ENCODE data around the gene SELENOM. TPM values are rescaled to one million over a fixed set of nuclear protein-coding genes. Genes with fewer than 3 reads are reported as not detected.

Gene SELENOM
- total RNA-seq, 1 donor from 2014 or later = 7.9 TPM

- Mint-ChIP-seq H3K27ac (no peak overlapping the region), H3K27me3 (ENCODE audit: low read depth) (no peaks in the 10 kb centered on the region), H3K4me3 (ENCODE audit: low read depth) (no peak overlapping the region), H3K36me3 (ENCODE audit: low read depth) (no peaks in the 10 kb centered on the region), H3K4me1 (ENCODE audit: low read depth) (no peaks in the 10 kb centered on the region), H3K9me3 (no peaks in the 10 kb centered on the region)
- no peak for DNase-seq (ENCODE audit: low spot score)
- intact Hi-C loops (cut with micrococcal nuclease) = no loop called here
Measured at GRCh38 chr22:31126869-31127175, 19.5 kb upstream of the SELENOM start.

GRCh38 chr22:31126128-31126868, 18.9 kb upstream of the SELENOM start:
- H3K27me3 Mint-ChIP-seq (ENCODE audit: low read depth) = no peaks in the 10 kb centered on the region
- H3K4me1 Mint-ChIP-seq (ENCODE audit: low read depth) = no peaks in the 10 kb centered on the region

GRCh38 chr22:31125521-31126117, 18.3 kb upstream of the SELENOM start:
- Mint-ChIP-seq H3K36me3 (ENCODE audit: low read depth) (no peaks in the 10 kb centered on the region), H3K27ac (no peak overlapping the region), H3K27me3 (ENCODE audit: low read depth) (no peaks in the 10 kb centered on the region), H3K4me3 (ENCODE audit: low read depth) (no peak overlapping the region), H3K4me1 (ENCODE audit: low read depth) (no peaks in the 10 kb centered on the region), H3K9me3 (no peaks in the 10 kb centered on the region)
- DNase-seq (ENCODE audit: low spot score) = no peak
- intact Hi-C loops (cut with micrococcal nuclease) = no loop called here

More at GRCh38 chr22:31126128-31126868, 18.9 kb upstream of the SELENOM start:
- H3K27ac Mint-ChIP-seq = no peak overlapping the region
- no peak for DNase-seq (ENCODE audit: low spot score)
- no peaks in the 10 kb centered on the region for H3K9me3 Mint-ChIP-seq
- no peaks in the 10 kb centered on the region for H3K36me3 Mint-ChIP-seq (ENCODE audit: low read depth)
- intact Hi-C loops (cut with micrococcal nuclease) = no loop called here
- no peak overlapping the region for H3K4me3 Mint-ChIP-seq (ENCODE audit: low read depth)

GRCh38 chr22:31124811-31125465, 17.6 kb upstream of the SELENOM start:
- H3K4me3 Mint-ChIP-seq (ENCODE audit: low read depth) = no peak overlapping the region
- intact Hi-C loops (cut with micrococcal nuclease) = no loop called here
- no peaks in the 10 kb centered on the region for H3K36me3 Mint-ChIP-seq (ENCODE audit: low read depth)
- H3K4me1 Mint-ChIP-seq (ENCODE audit: low read depth) = no peaks in the 10 kb centered on the region
- H3K9me3 Mint-ChIP-seq = no peaks in the 10 kb centered on the region
- H3K27ac Mint-ChIP-seq = no peak overlapping the region
- no peaks in the 10 kb centered on the region for H3K27me3 Mint-ChIP-seq (ENCODE audit: low read depth)
- no peak for DNase-seq (ENCODE audit: low spot score)

GRCh38 chr22:31124290-31124689, 16.9 kb upstream of the SELENOM start:
- Mint-ChIP-seq H3K4me3 (ENCODE audit: low read depth) (no peak overlapping the region), H3K36me3 (ENCODE audit: low read depth) (no peaks in the 10 kb centered on the region), H3K9me3 (no peaks in the 10 kb centered on the region), H3K27ac (no peak overlapping the region), H3K27me3 (ENCODE audit: low read depth) (no peaks in the 10 kb centered on the region), H3K4me1 (ENCODE audit: low read depth) (no peaks in the 10 kb centered on the region)
- intact Hi-C loops (cut with micrococcal nuclease) = no loop called here
- no peak for DNase-seq (ENCODE audit: low spot score)

- no peaks in the 10 kb centered on the region for H3K36me3 Mint-ChIP-seq (ENCODE audit: low read depth)
- H3K27me3 Mint-ChIP-seq (ENCODE audit: low read depth) = no peaks in the 10 kb centered on the region
- intact Hi-C loops (cut with micrococcal nuclease) = no loop called here
- H3K27ac Mint-ChIP-seq = no peak overlapping the region
- H3K4me1 Mint-ChIP-seq (ENCODE audit: low read depth) = no peaks in the 10 kb centered on the region
- no peak overlapping the region for H3K4me3 Mint-ChIP-seq (ENCODE audit: low read depth)
- H3K9me3 Mint-ChIP-seq = no peaks in the 10 kb centered on the region
- no peak for DNase-seq (ENCODE audit: low spot score)
Measured at GRCh38 chr22:31123292-31123602, 15.9 kb upstream of the SELENOM start.

- Mint-ChIP-seq H3K4me1 (ENCODE audit: low read depth) (no peaks in the 10 kb centered on the region), H3K4me3 (ENCODE audit: low read depth) (no peak within 1 kb of the TSS), H3K9me3 (no peaks in the 10 kb centered on the region), H3K27ac (no peak within 1 kb of the TSS), H3K36me3 (ENCODE audit: low read depth) (no peaks in the 10 kb centered on the region), H3K27me3 (ENCODE audit: low read depth) (no peaks in the 10 kb centered on the region)
- DNase-seq (ENCODE audit: low spot score) = no peak
- intact Hi-C loops (cut with micrococcal nuclease) = no loop called here
Measured at GRCh38 chr22:31122532-31123291, 15.3 kb upstream of the SELENOM start, which contains the start of gene INPP5J. TSS of gene INPP5J (plus strand) at chr22:31122966. CDS start at chr22:31123015, 49 bp downstream.

- no peak overlapping the region for H3K4me3 Mint-ChIP-seq (ENCODE audit: low read depth)
- no peaks in the 10 kb centered on the region for H3K4me1 Mint-ChIP-seq (ENCODE audit: low read depth)
- no peaks in the 10 kb centered on the region for H3K9me3 Mint-ChIP-seq
- no peak for DNase-seq (ENCODE audit: low spot score)
- no peaks in the 10 kb centered on the region for H3K36me3 Mint-ChIP-seq (ENCODE audit: low read depth)
- intact Hi-C loops (cut with micrococcal nuclease) = no loop called here
- no peaks in the 10 kb centered on the region for H3K27me3 Mint-ChIP-seq (ENCODE audit: low read depth)
- no peak overlapping the region for H3K27ac Mint-ChIP-seq
Measured at GRCh38 chr22:31122196-31122531, 14.8 kb upstream of the SELENOM start.

GRCh38 chr22:31121403-31121802, 14.0 kb upstream of the SELENOM start:
- no peak for DNase-seq (ENCODE audit: low spot score)
- Mint-ChIP-seq H3K9me3 (no peaks in the 10 kb centered on the region), H3K27ac (no peak overlapping the region), H3K36me3 (ENCODE audit: low read depth) (no peaks in the 10 kb centered on the region), H3K27me3 (ENCODE audit: low read depth) (no peaks in the 10 kb centered on the region), H3K4me3 (ENCODE audit: low read depth) (no peak overlapping the region), H3K4me1 (ENCODE audit: low read depth) (no peaks in the 10 kb centered on the region)
- intact Hi-C loops (cut with micrococcal nuclease) = no loop called here

GRCh38 chr22:31120642-31121041, 13.3 kb upstream of the SELENOM start:
- Mint-ChIP-seq H3K27me3 (ENCODE audit: low read depth) (no peaks in the 10 kb centered on the region), H3K36me3 (ENCODE audit: low read depth) (no peaks in the 10 kb centered on the region), H3K4me1 (ENCODE audit: low read depth) (no peaks in the 10 kb centered on the region), H3K4me3 (ENCODE audit: low read depth) (no peak overlapping the region), H3K27ac (no peak overlapping the region), H3K9me3 (no peaks in the 10 kb centered on the region)
- intact Hi-C loops (cut with micrococcal nuclease) = no loop called here
- DNase-seq (ENCODE audit: low spot score) = no peak

GRCh38 chr22:31120230-31120629, 12.9 kb upstream of the SELENOM start:
- Mint-ChIP-seq H3K4me3 (ENCODE audit: low read depth) (no peak overlapping the region), H3K36me3 (ENCODE audit: low read depth) (no peaks in the 10 kb centered on the region), H3K27me3 (ENCODE audit: low read depth) (no peaks in the 10 kb centered on the region), H3K9me3 (no peaks in the 10 kb centered on the region), H3K27ac (no peak overlapping the region), H3K4me1 (ENCODE audit: low read depth) (no peaks in the 10 kb centered on the region)
- DNase-seq (ENCODE audit: low spot score) = no peak
- intact Hi-C loops (cut with micrococcal nuclease) = no loop called here

GRCh38 chr22:31119026-31119717, 11.8 kb upstream of the SELENOM start:
- intact Hi-C loops (cut with micrococcal nuclease) = no loop called here
- no peak overlapping the region for H3K27ac Mint-ChIP-seq
- no peaks in the 10 kb centered on the region for H3K4me1 Mint-ChIP-seq (ENCODE audit: low read depth)
- H3K9me3 Mint-ChIP-seq = no peaks in the 10 kb centered on the region
- no peak for DNase-seq (ENCODE audit: low spot score)
- no peaks in the 10 kb centered on the region for H3K27me3 Mint-ChIP-seq (ENCODE audit: low read depth)
- no peak overlapping the region for H3K4me3 Mint-ChIP-seq (ENCODE audit: low read depth)
- H3K36me3 Mint-ChIP-seq (ENCODE audit: low read depth) = no peaks in the 10 kb centered on the region
